GM23248 (cell line): ENCODE data around the gene GALNT1.

Experiments used
- EZH2 ChIP-seq: fragments of 200-600 bp; sonication (generic); IDR thresholded peaks from 2 replicates; pipeline ENCODE4 v1.6.1; 2018; ENCODE audit warnings: antibody characterized with exemption, mild to moderate bottlenecking; ENCODE audit not compliant: insufficient read depth, poor library complexity, severe bottlenecking
- EZH2phosphoT487 ChIP-seq: fragments of 200-600 bp; sonication (generic); IDR thresholded peaks from 2 replicates; pipeline ENCODE4 v1.6.1; 2018; ENCODE audit warnings: antibody characterized with exemption, moderate library complexity, mild to moderate bottlenecking, low read depth; ENCODE audit not compliant: insufficient read depth

GRCh38 chr18:35721431-35722081 is 140.0 kb downstream of the GALNT1 start:
- TF ChIP-seq EZH2 (no peak), EZH2phosphoT487 (no peak)
